PC-3 (cell line): ENCODE results near the gene PI3. TPM values are rescaled to one million over a fixed set of nuclear protein-coding genes. Genes with fewer than 3 reads are reported as not detected.
"Not testable (repeated sequence)": the region's sequence is repeated elsewhere in the genome, so short reads cannot be mapped to it uniquely, and the experiment has no call there.

Source experiments
- ATAC-seq: fragments of 200-7000 bp; cut with Tn5 transposase; 2 replicates; pipeline ENCODE4 v1.9.1; 2020; ENCODE audit warnings: mild to moderate bottlenecking, moderate library complexity
- BruUV-seq: library from RNA; stranded (reverse); fragments of 400-500 nt; replicated peaks from 2 replicates; lab custom pipeline; 2021; lab: Mats Ljungman, UMichigan
- CTCF ChIA-PET: fragments of 300-600 bp; sonication (Branson Sonifier 250); formaldehyde crosslinking; loops from one replicate; lab custom pipeline; 2022; ENCODE audit warnings: antibody characterized with exemption; lab: Charles Lee
- POLR2A ChIA-PET: fragments of 300-600 bp; sonication (Branson Sonifier 250); formaldehyde crosslinking; loops from one replicate; lab custom pipeline; 2022; ENCODE audit warnings: antibody characterized with exemption; ENCODE audit not compliant: unreplicated experiment; lab: Charles Lee
- DNase-seq: peaks from one replicate; pipeline ENCODE4 v3.0.0-alpha.2; 2015
- H2AFZ ChIP-seq: fragments of 300-600 bp; sonication (generic); 2 replicates; pipeline ENCODE4 v1.6.0; 2016; ENCODE audit warnings: antibody characterized with exemption, low read length
- H3F3A ChIP-seq: fragments of 300-600 bp; sonication (generic); one replicate; pipeline ENCODE4 v1.6.0; 2017; ENCODE audit warnings: antibody characterized with exemption, low read length, control low read depth, mild to moderate bottlenecking; ENCODE audit not compliant: unreplicated experiment
- H3K27ac ChIP-seq: fragments of 300-600 bp; sonication (generic); 2 replicates; pipeline ENCODE4 v1.5.1; 2016; ENCODE audit warnings: mild to moderate bottlenecking, low read length
- H3K27me3 ChIP-seq: fragments of 300-600 bp; sonication (generic); 2 replicates; pipeline ENCODE4 v1.6.1; 2016; ENCODE audit warnings: low read length, mixed read lengths
- H3K36me3 ChIP-seq: fragments of 300-600 bp; sonication (generic); 2 replicates; pipeline ENCODE4 v1.6.1; 2016; ENCODE audit warnings: low read depth, mixed run types, low read length, mixed read lengths
- H3K4me1 ChIP-seq: fragments of 300-600 bp; sonication (generic); 2 replicates; pipeline ENCODE4 v1.5.1; 2016; ENCODE audit warnings: low read length; ENCODE audit not compliant: insufficient read depth
- H3K4me2 ChIP-seq: fragments of 300-600 bp; sonication (generic); 2 replicates; pipeline ENCODE4 v1.6.0; 2016; ENCODE audit warnings: low read length
- H3K4me3 ChIP-seq: fragments of 300-600 bp; sonication (generic); 2 replicates; pipeline ENCODE4 v1.5.1; 2016; ENCODE audit warnings: mild to moderate bottlenecking, low read length, mixed read lengths
- H3K79me2 ChIP-seq: fragments of 300-600 bp; sonication (generic); 2 replicates; pipeline ENCODE4 v1.6.1; 2017; ENCODE audit warnings: low read length, mixed read lengths
- H3K9ac ChIP-seq: fragments of 300-600 bp; sonication (generic); 2 replicates; pipeline ENCODE4 v1.6.0; 2016; ENCODE audit warnings: mild to moderate bottlenecking, low read length
- H3K9me2 ChIP-seq: fragments of 300-600 bp; sonication (generic); replicated peaks from 2 replicates; pipeline ENCODE4 v1.6.1; 2016; ENCODE audit warnings: mixed run types, low read length, mixed read lengths
- H3K9me3 ChIP-seq: fragments of 300-600 bp; sonication (generic); 2 replicates; pipeline ENCODE4 v1.6.1; 2016; ENCODE audit warnings: low read length, mixed read lengths
- H4K20me1 ChIP-seq: fragments of 300-600 bp; sonication (generic); 2 replicates; pipeline ENCODE4 v1.6.1; 2016; ENCODE audit warnings: low read length, mixed read lengths
- CTCF ChIP-seq: fragments of 300-600 bp; sonication (generic); conservative IDR thresholded peaks from 2 replicates; pipeline ENCODE4 v1.5.1; 2017; ENCODE audit warnings: antibody characterized with exemption, low read depth, mild to moderate bottlenecking, low read length
- EZH2 ChIP-seq: fragments of 300-600 bp; sonication (generic); IDR thresholded peaks from one replicate; pipeline ENCODE4 v1.6.1; 2017; ENCODE audit warnings: antibody characterized with exemption, mild to moderate bottlenecking, low read length; ENCODE audit not compliant: unreplicated experiment
- EZH2phosphoT487 ChIP-seq: fragments of 300-600 bp; sonication (generic); IDR thresholded peaks from 2 replicates; pipeline ENCODE4 v1.6.1; 2018; ENCODE audit warnings: mild to moderate bottlenecking, antibody characterized with exemption, low read length, borderline replicate concordance
- intact Hi-C: fragments of 100-400 bp; cut with micrococcal nuclease; formaldehyde crosslinking; loops from 2 replicates; pipeline ENCODE4 v1.9.0; 2023
- total RNA-seq: library from RNA; depleted of rRNA; stranded (reverse); fragments of >200 nt; gene quantifications from 2 replicates; pipeline ENCODE4 v1.2.3, GENCODE V29; 2014

The PI3 gene
- total RNA-seq, 1 experiment from 2014 or later = 188 TPM

DNA sequence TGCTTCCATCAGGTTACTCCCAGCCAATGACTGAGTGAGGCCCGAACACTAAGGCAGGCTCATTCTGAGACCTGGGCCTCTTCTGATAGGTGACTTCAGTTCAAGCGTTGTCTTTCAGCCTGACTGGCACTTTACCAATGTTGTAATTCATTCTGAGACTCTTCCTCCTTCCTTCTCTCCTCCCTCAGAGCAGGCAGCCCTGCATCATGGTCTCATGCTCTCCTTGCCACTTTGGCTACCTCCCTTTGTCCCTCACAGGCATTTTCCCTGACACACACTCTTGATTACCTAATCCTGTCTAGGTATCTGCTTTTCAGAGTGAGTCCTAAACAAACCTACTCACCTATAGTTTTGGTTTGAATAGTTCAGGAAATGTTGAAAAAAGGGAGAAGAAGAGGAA is 37.8 kb upstream of the PI3 start:
- no peaks in the 10 kb centered on the region for H3F3A ChIP-seq
- CTCF ChIA-PET = interaction anchor here (0.8 kb wide), 1 partner anchor 157 kb away, joined by 3 read pairs; no protein-coding TSS in a partner anchor
- POLR2A ChIA-PET = interaction anchor here (0.7 kb wide), 1 partner anchor 49 kb away, joined by 12 read pairs; no protein-coding TSS in a partner anchor
- no peak for ATAC-seq
- no peaks in the 10 kb centered on the region for H4K20me1 ChIP-seq
- H3K9me3 ChIP-seq = no peaks in the 10 kb centered on the region
- no peak for DNase-seq
- peaks cover 19% of the 10 kb centered on the region for H3K4me1 ChIP-seq
- no TSS peak for BruUV-seq
- no peak overlapping the region for H3K27ac ChIP-seq
- no peak overlapping the region for H3K4me3 ChIP-seq
- H3K4me2 ChIP-seq = no peak overlapping the region
- no peaks in the 10 kb centered on the region for H3K79me2 ChIP-seq
- H3K9ac ChIP-seq = no peak overlapping the region
- H3K36me3 ChIP-seq = no peaks in the 10 kb centered on the region
- TF ChIP-seq EZH2 (no peak), CTCF (no peak), EZH2phosphoT487 (no peak)
- no peak overlapping the region for H2AFZ ChIP-seq
- intact Hi-C loops = loop anchor here (5.0 kb wide), 2 partner anchors 40 to 95 kb away; no protein-coding TSS in a partner anchor
- H3K27me3 ChIP-seq = no peaks in the 10 kb centered on the region
- no peaks in the 10 kb centered on the region for H3K9me2 ChIP-seq

- H3K79me2 ChIP-seq = no peaks in the 10 kb centered on the region
- TF ChIP-seq CTCF (peak; percentile 99), EZH2 (no peak), EZH2phosphoT487 (no peak)
- peak overlapping the region; percentile 60 for H3K4me2 ChIP-seq
- no peaks in the 10 kb centered on the region for H3K27me3 ChIP-seq
- no peaks in the 10 kb centered on the region for H3K9me2 ChIP-seq
- no peak overlapping the region for H3K9ac ChIP-seq
- peak overlapping the region; percentile 70 for H2AFZ ChIP-seq
- no peaks in the 10 kb centered on the region for H3K9me3 ChIP-seq
- H3K36me3 ChIP-seq = no peaks in the 10 kb centered on the region
- no peaks in the 10 kb centered on the region for H4K20me1 ChIP-seq
- ChIA-PET POLR2A (interaction anchor here (1.0 kb wide), 1 partner anchor 36 kb away, joined by 3 read pairs; the partner anchor contains the start of gene PI3), CTCF (interaction anchor here (0.6 to 2.1 kb wide), 19 partner anchors 11 to 281 kb away, joined by 3 to 15 read pairs (median 5); partner anchors contain the start of gene WFDC12)
- H3K27ac ChIP-seq = peak overlapping the region; percentile 27
- BruUV-seq = TSS peak; percentile 74
- H3F3A ChIP-seq = no peaks in the 10 kb centered on the region
- DNase-seq = peak; percentile 86
- peak overlapping the region; percentile 20; the same call in 1 of the 2 replicates for H3K4me3 ChIP-seq
- intact Hi-C loops = loop anchor here (1.0 to 5.0 kb wide), 3 partner anchors 39 to 153 kb away; no protein-coding TSS in a partner anchor
- H3K4me1 ChIP-seq = peaks cover 19% of the 10 kb centered on the region
- ATAC-seq = peak; percentile 96
Measured at GRCh38 chr20:45138561-45139300, 36.0 kb upstream of the PI3 start.

DNA sequence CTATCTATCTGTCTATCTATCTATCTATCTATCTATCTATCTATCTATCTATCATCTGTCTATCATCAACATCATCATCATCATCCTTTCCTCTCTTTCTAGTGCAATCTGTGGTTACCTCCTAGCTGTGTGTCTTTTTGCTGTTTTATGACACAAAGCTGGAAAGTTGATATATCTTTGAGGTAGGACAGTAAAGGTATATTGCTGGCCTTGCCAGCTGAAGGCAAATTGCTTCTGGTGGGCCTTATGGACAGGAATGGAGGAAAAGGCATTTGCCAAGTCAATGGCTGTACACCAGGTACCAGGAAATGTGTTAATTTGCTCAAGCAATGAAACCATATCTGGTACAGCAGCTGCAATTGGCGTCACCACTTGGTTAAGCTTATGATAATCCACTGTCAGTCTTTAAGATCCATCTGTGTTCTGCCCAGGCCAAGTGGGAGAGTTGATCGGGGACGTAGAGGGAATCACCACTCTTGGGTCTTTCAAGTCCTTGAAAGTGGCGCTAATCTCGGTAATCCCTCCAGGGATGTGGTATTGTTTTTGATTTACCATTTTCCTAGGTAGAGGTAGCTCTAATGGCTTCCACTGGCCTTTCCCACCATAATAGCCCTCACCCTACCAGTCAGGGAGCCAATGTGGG is 34.8 kb upstream of the PI3 start:
- H3K4me3 ChIP-seq, H2AFZ ChIP-seq, H3K9me2 ChIP-seq, H3K9ac ChIP-seq, H3K27me3 ChIP-seq, H3K36me3 ChIP-seq, H3F3A ChIP-seq, H3K4me2 ChIP-seq, H4K20me1 ChIP-seq, H3K79me2 ChIP-seq, H3K27ac ChIP-seq, DNase-seq, H3K9me3 ChIP-seq, ATAC-seq, BruUV-seq: not testable (repeated sequence)
- intact Hi-C loops = loop anchor here (1.0 to 5.0 kb wide), 3 partner anchors 37 to 151 kb away; no protein-coding TSS in a partner anchor
- CTCF ChIA-PET = interaction anchor here (0.6 to 2.1 kb wide), 6 partner anchors 35 to 172 kb away, joined by 3 to 14 read pairs (median 8); no protein-coding TSS in a partner anchor
- POLR2A ChIA-PET = interaction anchor here (0.6 kb wide), 2 partner anchors 17 to 196 kb away, joined by 4 read pairs; no protein-coding TSS in a partner anchor
- peaks cover 19% of the 10 kb centered on the region for H3K4me1 ChIP-seq
